Amniotic stem cell (primary cell): ENCODE data around the gene TESMIN.

ENCODE experiments used
- DNase-seq: peaks from one replicate; lab custom pipeline; 2025; lab: John Stamatoyannopoulos, UW

Gene TESMIN

GRCh38 chr11:68683536-68684384 is 67.6 kb downstream of the TESMIN start:
- DNase-seq = no peak

- DNase-seq = no peak
Measured at GRCh38 chr11:68683121-68683520, 68.2 kb downstream of the TESMIN start.

GRCh38 chr11:68682531-68682961 is 68.8 kb downstream of the TESMIN start:
- DNase-seq = no peak

- no peak for DNase-seq
Measured at GRCh38 chr11:68680541-68681231, 70.6 kb downstream of the TESMIN start.

DNA sequence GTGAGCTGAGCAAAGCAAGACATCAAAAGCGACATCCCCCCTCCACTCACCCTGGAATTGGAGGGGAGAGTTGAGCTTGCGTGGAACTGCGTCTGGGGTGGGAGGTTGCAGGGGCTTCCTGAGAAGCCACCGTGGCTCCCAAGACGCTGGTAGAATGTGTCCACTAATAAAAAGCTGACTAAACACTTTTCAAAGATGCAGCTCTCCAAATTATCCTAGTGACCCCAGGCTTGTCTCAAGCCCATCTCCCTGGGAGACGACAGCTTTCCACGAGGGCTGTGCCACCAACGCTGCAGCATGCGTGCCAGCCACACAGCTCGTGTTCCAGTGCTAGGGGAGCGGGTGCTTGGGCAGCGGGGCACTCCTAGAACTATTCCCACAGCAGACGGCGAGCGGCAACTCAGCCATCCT is 73.3 kb downstream of the TESMIN start:
- DNase-seq = no peak

GRCh38 chr11:68677432-68677831 is 73.9 kb downstream of the TESMIN start:
- DNase-seq = no peak

DNA sequence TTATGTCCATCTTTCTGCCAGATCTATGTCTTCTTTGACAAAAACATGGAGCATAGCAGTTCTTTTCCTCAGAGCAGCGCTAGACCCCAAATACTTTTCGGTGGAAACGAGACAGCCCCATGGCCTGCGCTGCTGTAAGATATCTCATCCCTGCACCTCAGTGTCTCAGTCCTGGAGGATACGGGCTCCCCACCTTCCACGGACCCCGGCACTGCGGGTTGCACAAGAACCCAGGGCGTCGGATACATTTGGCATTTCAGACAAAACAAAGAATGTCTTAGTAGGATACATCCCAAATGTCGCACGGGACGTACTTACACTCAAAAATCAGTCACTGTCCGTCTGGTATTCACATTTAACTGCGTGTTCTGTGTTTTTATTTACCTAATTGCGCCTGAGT is 76.9 kb downstream of the TESMIN start:
- DNase-seq = no peak

GRCh38 chr11:68673991-68674390 is 77.3 kb downstream of the TESMIN start:
- no peak for DNase-seq

GRCh38 chr11:68673306-68673945 is 77.9 kb downstream of the TESMIN start:
- no peak for DNase-seq

GRCh38 chr11:68670208-68670992 is 80.9 kb downstream of the TESMIN start:
- no peak for DNase-seq

GRCh38 chr11:68669301-68670090 is 81.8 kb downstream of the TESMIN start:
- no peak for DNase-seq

- no peak for DNase-seq
Measured at GRCh38 chr11:68667511-68668500, 83.5 kb downstream of the TESMIN start.

- no peak for DNase-seq
Measured at GRCh38 chr11:68666849-68667248, 84.5 kb downstream of the TESMIN start.

- no peak for DNase-seq
Measured at GRCh38 chr11:68665436-68665835, 85.9 kb downstream of the TESMIN start.

DNA sequence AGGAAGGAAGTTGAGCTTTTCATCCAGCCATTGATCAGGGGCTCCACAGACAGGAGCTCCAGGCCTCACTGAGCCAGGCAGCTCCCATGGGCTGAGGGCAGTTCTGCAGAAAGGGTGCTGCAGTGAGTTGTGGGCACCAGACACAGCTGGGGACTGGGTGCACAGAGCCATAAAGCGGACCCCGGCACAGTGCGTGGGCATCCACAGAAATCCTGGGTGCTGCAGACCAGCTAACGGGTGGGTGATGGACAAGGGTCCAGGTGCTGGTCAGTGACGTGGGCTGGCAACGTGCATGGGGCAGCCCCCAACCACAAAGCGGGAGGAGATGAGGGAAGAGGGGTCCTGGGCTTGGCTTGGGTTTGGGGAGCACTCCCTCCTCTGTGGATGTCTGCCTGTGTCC is 86.4 kb downstream of the TESMIN start:
- DNase-seq = no peak

DNA sequence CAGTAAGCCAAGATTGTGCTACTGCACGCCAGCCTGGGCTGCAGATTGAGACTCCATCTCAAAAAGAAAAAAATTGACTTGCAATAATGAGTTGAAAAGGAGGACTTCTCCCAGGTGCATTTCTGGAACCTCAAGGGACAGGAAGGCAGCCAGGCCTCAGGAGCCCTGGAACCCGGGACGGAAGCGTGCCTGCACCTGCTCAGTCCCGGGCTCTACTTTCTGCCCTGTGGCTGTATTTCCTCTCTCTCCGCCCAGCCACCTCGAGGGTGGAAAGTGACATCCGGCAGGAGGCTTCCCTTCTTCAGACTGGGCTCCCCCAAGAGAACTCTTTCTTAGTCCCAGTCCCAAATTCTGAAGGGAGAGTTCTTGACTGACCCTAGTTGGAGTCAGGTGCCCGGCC is 87.2 kb downstream of the TESMIN start:
- no peak for DNase-seq

- DNase-seq = no peak
Measured at GRCh38 chr11:68663482-68664010, 87.8 kb downstream of the TESMIN start.

DNA sequence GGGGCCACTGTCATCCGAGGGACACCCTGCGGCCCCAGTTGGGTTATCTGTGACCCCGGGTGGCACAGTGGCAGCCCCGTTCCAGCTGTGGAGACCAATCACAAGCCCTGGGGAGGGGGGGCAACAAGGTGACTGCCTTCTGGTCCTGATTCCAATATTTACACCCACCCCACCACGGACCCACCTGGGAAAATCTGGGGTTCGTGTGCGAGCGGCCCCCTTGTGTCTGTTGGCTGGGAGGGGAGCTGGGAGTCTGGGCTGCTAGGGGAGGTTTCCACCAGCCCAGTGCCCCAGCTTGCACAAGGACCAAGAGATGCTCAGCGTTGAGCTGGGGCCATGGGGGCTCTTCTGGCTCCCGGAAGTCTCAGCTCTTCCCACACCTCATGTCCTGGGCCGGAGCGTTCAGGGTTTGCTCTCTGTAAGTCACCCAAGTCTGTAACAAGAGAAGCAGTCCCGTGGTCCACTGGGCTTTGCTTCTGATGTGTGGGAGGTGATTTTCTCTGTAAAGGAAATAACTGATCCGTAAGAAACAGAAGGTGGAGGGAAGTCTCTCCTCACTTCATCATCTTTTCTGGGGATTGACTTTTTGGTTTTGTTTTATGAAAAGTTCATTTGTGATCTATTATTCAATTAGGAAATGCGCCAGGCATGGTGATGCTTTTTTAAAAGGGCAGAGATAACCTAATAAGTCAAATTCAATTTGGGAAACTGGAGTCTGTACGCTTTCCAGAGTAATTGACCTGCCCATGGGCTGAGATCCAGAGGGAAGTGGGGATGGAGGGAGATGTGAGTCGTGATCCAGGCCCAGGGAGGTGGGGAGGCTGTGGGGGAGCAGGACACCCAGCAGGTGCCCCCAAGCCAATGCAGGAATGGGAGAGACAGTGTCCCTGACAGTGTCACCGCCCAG is 89.4 kb downstream of the TESMIN start:
- no peak for DNase-seq

DNA sequence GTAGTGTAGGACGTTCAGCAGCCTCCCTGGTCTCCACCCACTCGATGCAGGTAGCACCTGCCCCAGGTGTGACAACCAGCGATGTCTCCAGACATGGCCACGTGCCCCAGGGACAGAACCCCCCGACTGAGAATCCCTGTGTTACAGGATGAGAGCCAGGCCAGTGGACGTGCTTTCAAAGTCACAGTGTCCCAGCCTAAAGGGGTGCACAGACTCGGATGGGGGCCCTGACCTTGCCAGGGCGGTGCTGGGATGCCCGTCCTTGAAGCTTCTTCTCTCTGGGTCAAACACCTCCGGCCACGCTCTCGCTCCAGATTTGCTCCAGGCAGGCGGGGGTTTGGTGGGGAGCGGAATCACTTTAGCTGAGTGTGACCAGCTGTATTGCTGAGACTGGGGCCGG is 90.3 kb downstream of the TESMIN start:
- DNase-seq = no peak
